CD14-positive monocyte (primary cell): ENCODE data around the gene ZC3H6. TPM values are rescaled to one million over a fixed set of nuclear protein-coding genes. Genes with fewer than 3 reads are reported as not detected.

Experiments used
- DNase-seq, 3 donors: peaks; one replicate each; pipeline ENCODE4 v3.0.0-alpha.2; 2011 to 2022
- H2AFZ ChIP-seq: 2 replicates; pipeline ENCODE4 v1.6.0; 2012; ENCODE audit warnings: mild to moderate bottlenecking, low read depth, low read length, inconsistent platforms; ENCODE audit not compliant: insufficient read depth, poor library complexity, severe bottlenecking
- H3K27ac ChIP-seq, 2 donors: 1 replicate in 1 of 2; 2 replicates in 1 of 2; pipeline ENCODE4 v1.5.1; 2012 to 2013; ENCODE audit warnings: low read length in 2 of 2, control low read depth in 1 of 2, inconsistent platforms in 1 of 2, low read depth in 1 of 2, mild to moderate bottlenecking in 1 of 2
- H3K27me3 ChIP-seq, 2 donors: one replicate each; pipeline versions ENCODE4 v1.6.0 to v1.6.1; 2011 to 2013; ENCODE audit warnings: low read length in 2 of 2; ENCODE audit not compliant: control insufficient read depth in 2 of 2, insufficient read depth in 2 of 2
- H3K36me3 ChIP-seq, 2 donors: replicated peaks in 1 of 2; 1 replicate in 1 of 2; 2 replicates in 1 of 2; pipeline versions ENCODE4 v1.5.1 to v1.6.1; 2012 to 2013; ENCODE audit warnings: low read length in 2 of 2, control low read depth in 1 of 2, inconsistent platforms in 1 of 2, mild to moderate bottlenecking in 1 of 2; ENCODE audit not compliant: insufficient read depth in 2 of 2, control insufficient read depth in 1 of 2
- H3K4me1 ChIP-seq, 2 donors: 1 replicate in 1 of 2; 2 replicates in 1 of 2; pipeline versions ENCODE4 v1.5.1 to v1.6.1; 2012 to 2013; ENCODE audit warnings: low read length in 2 of 2, control low read depth in 1 of 2, inconsistent platforms in 1 of 2, mild to moderate bottlenecking in 1 of 2, moderate library complexity in 1 of 2; ENCODE audit not compliant: insufficient read depth in 2 of 2, control insufficient read depth in 1 of 2
- H3K4me2 ChIP-seq: replicated peaks from 2 replicates; pipeline ENCODE3; 2012; ENCODE audit warnings: low read length, moderate library complexity, mild to moderate bottlenecking; ENCODE audit not compliant: poor library complexity, severe bottlenecking; ENCODE audit errors: extremely low read depth
- H3K4me3 ChIP-seq, 3 experiments: fragments of 200-600 bp in 1 of 3; sonication (generic) in 1 of 3; replicated peaks in 1 of 3; 1 replicate in 2 of 3; 2 replicates in 1 of 3; pipeline ENCODE4 v1.5.1; 2011 to 2013; ENCODE audit warnings: low read length in 3 of 3, mild to moderate bottlenecking in 3 of 3, control low read depth in 2 of 3, low read depth in 2 of 3, inconsistent platforms in 1 of 3, moderate library complexity in 1 of 3
- H3K79me2 ChIP-seq: 2 replicates; pipeline ENCODE4 v1.6.0; 2012; ENCODE audit warnings: mild to moderate bottlenecking, control low read depth, inconsistent platforms, low read length, moderate library complexity; ENCODE audit not compliant: insufficient read depth
- H3K9ac ChIP-seq: 2 replicates; pipeline ENCODE4 v1.6.0; 2017; ENCODE audit warnings: low read length, mild to moderate bottlenecking; ENCODE audit not compliant: insufficient read depth, poor library complexity, severe bottlenecking
- H3K9me3 ChIP-seq, 2 donors: replicated peaks in 1 of 2; 1 replicate in 1 of 2; 2 replicates in 1 of 2; pipeline versions ENCODE4 v1.5.1 to v1.6.1; 2012 to 2013; ENCODE audit warnings: low read length in 2 of 2, control low read depth in 1 of 2; ENCODE audit not compliant: control insufficient read depth in 1 of 2, insufficient read depth in 1 of 2
- H4K20me1 ChIP-seq: 2 replicates; pipeline ENCODE4 v1.6.0; 2012; ENCODE audit warnings: mild to moderate bottlenecking, low read length, control low read depth, moderate library complexity; ENCODE audit not compliant: insufficient read depth
- H3K27ac Mint-ChIP-seq, 7 donors: one replicate each; pipeline ENCODE4 v1.8.0; 2020; ENCODE audit warnings: mild to moderate bottlenecking in 7 of 7, mixed read lengths in 7 of 7, moderate library complexity in 6 of 7, inconsistent platforms in 2 of 7
- H3K27me3 Mint-ChIP-seq, 3 donors: one replicate each; pipeline ENCODE4 v1.8.0; 2021 to 2022; ENCODE audit warnings: low read depth in 3 of 3, mild to moderate bottlenecking in 3 of 3, mixed read lengths in 3 of 3, moderate library complexity in 3 of 3, inconsistent platforms in 1 of 3
- H3K36me3 Mint-ChIP-seq, 2 donors: one replicate each; pipeline ENCODE4 v1.8.0; 2020; ENCODE audit warnings: mixed read lengths in 2 of 2, inconsistent platforms in 1 of 2, mild to moderate bottlenecking in 1 of 2
- H3K4me1 Mint-ChIP-seq: one replicate; pipeline ENCODE4 v1.8.0; 2020; ENCODE audit warnings: mild to moderate bottlenecking, mixed read lengths
- H3K4me3 Mint-ChIP-seq, 2 donors: one replicate each; pipeline ENCODE4 v1.8.0; 2020; ENCODE audit warnings: mild to moderate bottlenecking in 2 of 2, mixed read lengths in 2 of 2, moderate library complexity in 1 of 2
- H3K9me3 Mint-ChIP-seq, 7 donors: one replicate each; pipeline ENCODE4 v1.8.0; 2020 to 2022; ENCODE audit warnings: mixed read lengths in 7 of 7, mild to moderate bottlenecking in 6 of 7, moderate library complexity in 6 of 7, inconsistent platforms in 2 of 7
- WGBS: methylation state at CpG from one replicate; pipeline ENCODE4 v1.1.5; 2013; ENCODE audit warnings: missing lambda C conversion rate; ENCODE audit not compliant: insufficient coverage; 5-methylcytosine and 5-hydroxymethylcytosine counted together
- intact Hi-C, 2 donors: fragments of 100-400 bp; cut with micrococcal nuclease; formaldehyde crosslinking; loops; one replicate each; pipeline versions ENCODE4 v1.15.0 to v1.15.1; 2023
- polyA plus RNA-seq, 3 donors: library from polyadenylated mRNA; depleted of rRNA in 1 of 3; unstranded in 2 of 3; stranded (reverse) in 1 of 3; fragments of 300-500 nt in 2 of 3; fragments of >200 nt in 1 of 3; fragmentation: Illumina TruSeq in 2 of 3; gene quantifications; 1 replicate in 2 of 3; 2 replicates in 1 of 3; pipeline ENCODE4 v1.2.3, GENCODE V29; 2012 to 2021
- TF ChIP-seq, protein P1 (sequence below): fragments of 200-600 bp; IDR thresholded peaks from one replicate; pipeline ENCODE4 v1.8.0; 2022; ENCODE audit warnings: antibody characterized with exemption, mild to moderate bottlenecking

Gene ZC3H6
- polyA plus RNA-seq, 3 donors = 2.1 to 2.5 (median 2.4) TPM

DNA sequence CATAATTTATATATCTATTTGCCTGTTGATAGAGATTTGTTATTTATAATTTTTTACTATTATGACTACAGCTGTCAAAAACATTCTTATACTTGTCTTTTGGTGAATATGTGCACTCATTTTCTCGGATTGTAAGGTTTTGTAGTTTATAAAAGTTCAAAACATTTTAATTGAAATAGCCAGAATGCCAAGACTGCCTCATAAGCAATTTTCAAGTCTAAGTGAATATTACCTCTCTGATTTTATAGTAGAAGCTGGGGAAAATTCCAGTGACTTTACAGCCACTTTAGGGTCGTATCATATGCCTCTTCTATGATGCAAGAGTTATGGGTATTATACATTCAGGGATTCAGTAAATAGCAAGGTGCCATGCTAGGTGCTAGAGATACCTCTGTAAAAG, 21.0 kb downstream of the ZC3H6 start:
- Histone ChIP-seq H3K4me3 (no peak overlapping the region), H3K4me1 (no peaks in the 10 kb centered on the region), H3K27ac (no peak overlapping the region), H2AFZ (no peak overlapping the region), H3K27me3 (no peaks in the 10 kb centered on the region), H3K9ac (no peak overlapping the region), H3K36me3 (peaks cover 0 to 9% of the 10 kb centered on the region in 2 donors), H3K79me2 (no peaks in the 10 kb centered on the region), H3K9me3 (no peaks in the 10 kb centered on the region), H4K20me1 (no peaks in the 10 kb centered on the region), H3K4me2 (no peak overlapping the region)
- H3K4me1 Mint-ChIP-seq = no peaks in the 10 kb centered on the region
- no peak overlapping the region for H3K4me3 Mint-ChIP-seq
- no peak for DNase-seq
- no CpG with 5 or more reads among the region's 2 CpGs for WGBS
- intact Hi-C loops = no loop called here
- TF ChIP-seq, protein P1, sequence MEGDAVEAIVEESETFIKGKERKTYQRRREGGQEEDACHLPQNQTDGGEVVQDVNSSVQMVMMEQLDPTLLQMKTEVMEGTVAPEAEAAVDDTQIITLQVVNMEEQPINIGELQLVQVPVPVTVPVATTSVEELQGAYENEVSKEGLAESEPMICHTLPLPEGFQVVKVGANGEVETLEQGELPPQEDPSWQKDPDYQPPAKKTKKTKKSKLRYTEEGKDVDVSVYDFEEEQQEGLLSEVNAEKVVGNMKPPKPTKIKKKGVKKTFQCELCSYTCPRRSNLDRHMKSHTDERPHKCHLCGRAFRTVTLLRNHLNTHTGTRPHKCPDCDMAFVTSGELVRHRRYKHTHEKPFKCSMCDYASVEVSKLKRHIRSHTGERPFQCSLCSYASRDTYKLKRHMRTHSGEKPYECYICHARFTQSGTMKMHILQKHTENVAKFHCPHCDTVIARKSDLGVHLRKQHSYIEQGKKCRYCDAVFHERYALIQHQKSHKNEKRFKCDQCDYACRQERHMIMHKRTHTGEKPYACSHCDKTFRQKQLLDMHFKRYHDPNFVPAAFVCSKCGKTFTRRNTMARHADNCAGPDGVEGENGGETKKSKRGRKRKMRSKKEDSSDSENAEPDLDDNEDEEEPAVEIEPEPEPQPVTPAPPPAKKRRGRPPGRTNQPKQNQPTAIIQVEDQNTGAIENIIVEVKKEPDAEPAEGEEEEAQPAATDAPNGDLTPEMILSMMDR = no peak
- H3K9me3 Mint-ChIP-seq = no peaks in the 10 kb centered on the region
- H3K27me3 Mint-ChIP-seq = no peaks in the 10 kb centered on the region
- H3K36me3 Mint-ChIP-seq = peaks cover 10 to 16% of the 10 kb centered on the region in 2 donors
- no peak overlapping the region for H3K27ac Mint-ChIP-seq

DNA sequence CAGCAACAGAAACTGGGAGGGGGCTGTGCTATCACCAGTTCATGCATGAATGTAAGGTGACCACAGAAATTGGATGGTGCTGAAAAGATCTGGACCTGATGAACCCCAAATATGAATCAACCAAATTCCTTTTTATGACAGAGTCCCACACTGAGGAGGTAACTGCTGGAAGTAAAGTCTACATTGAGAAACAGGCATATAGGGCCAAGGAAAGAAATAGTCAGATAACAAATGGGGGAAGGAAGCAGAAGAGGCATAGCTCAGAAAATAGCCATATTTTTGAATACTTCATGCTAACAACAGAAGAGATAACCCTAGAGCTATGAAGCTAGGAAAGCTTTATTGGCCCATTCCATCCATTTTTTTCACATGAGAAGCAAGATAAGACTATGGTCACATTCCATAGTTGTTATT, 25.8 kb downstream of the ZC3H6 start:
- H3K4me3 ChIP-seq = no peak overlapping the region
- intact Hi-C loops = no loop called here
- peaks cover 6 to 30% of the 10 kb centered on the region in 2 donors for H3K36me3 ChIP-seq
- no peaks in the 10 kb centered on the region for H3K9me3 ChIP-seq
- Mint-ChIP-seq H3K9me3 (no peaks in the 10 kb centered on the region), H3K4me1 (no peaks in the 10 kb centered on the region), H3K27me3 (no peaks in the 10 kb centered on the region), H3K4me3 (no peak overlapping the region), H3K27ac (peak overlapping the region in 1 of 7 donors; percentile 5), H3K36me3 (peaks cover 30 to 45% of the 10 kb centered on the region in 2 donors)
- TF ChIP-seq, protein P1 = no peak
- no peak overlapping the region for H2AFZ ChIP-seq
- no peaks in the 10 kb centered on the region for H3K27me3 ChIP-seq
- no peak overlapping the region for H3K27ac ChIP-seq
- no peak overlapping the region for H3K4me2 ChIP-seq
- no peak overlapping the region for H3K9ac ChIP-seq
- no peak for DNase-seq
- no peaks in the 10 kb centered on the region for H3K4me1 ChIP-seq
- no peaks in the 10 kb centered on the region for H4K20me1 ChIP-seq
- no peaks in the 10 kb centered on the region for H3K79me2 ChIP-seq
